ENCODE results near the gene SNX8. TPM values are rescaled to one million over a fixed set of nuclear protein-coding genes. Genes with fewer than 3 reads are reported as not detected.
A peak's percentile ranks its signal among the peaks of the same experiment; 100 is the strongest.

Gene SNX8
- total and polyA plus RNA-seq, 2 experiments from 2014 or later = 6.3 to 12.8 TPM

DNA sequence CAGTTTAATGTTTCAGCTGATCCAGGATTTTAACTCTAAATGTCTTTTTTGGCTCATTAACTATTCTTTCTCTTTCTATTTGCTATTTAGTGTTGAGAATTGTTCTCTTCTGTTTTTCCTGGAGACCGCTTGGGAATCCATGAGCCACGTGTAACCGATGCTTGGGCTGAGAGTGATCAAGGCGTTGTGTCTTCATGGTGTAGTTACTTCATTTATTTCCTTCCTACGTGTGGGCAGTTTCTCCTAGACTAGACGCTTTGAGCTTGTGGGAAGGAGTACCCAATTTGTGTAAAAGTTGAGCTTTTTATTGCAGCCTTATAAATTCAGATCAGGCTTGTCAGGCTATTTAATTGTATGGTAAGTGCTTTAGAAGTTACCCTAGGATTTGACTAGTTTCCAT lies 43.3 kb upstream of the SNX8 start:
- no peaks in the 10 kb centered on the region for H3K9me3 ChIP-seq (ENCODE audit: low read depth)
- H3K4me3 ChIP-seq = no peak overlapping the region
- peaks cover 21% of the 10 kb centered on the region for H3K36me3 ChIP-seq
- no peaks in the 10 kb centered on the region for H3K27me3 ChIP-seq
- no peak for DNase-seq (ENCODE audit: low read depth in 1 of 2, low spot score in 1 of 2)
- no peak overlapping the region for H3K27ac ChIP-seq
- TF ChIP-seq, protein P1, sequence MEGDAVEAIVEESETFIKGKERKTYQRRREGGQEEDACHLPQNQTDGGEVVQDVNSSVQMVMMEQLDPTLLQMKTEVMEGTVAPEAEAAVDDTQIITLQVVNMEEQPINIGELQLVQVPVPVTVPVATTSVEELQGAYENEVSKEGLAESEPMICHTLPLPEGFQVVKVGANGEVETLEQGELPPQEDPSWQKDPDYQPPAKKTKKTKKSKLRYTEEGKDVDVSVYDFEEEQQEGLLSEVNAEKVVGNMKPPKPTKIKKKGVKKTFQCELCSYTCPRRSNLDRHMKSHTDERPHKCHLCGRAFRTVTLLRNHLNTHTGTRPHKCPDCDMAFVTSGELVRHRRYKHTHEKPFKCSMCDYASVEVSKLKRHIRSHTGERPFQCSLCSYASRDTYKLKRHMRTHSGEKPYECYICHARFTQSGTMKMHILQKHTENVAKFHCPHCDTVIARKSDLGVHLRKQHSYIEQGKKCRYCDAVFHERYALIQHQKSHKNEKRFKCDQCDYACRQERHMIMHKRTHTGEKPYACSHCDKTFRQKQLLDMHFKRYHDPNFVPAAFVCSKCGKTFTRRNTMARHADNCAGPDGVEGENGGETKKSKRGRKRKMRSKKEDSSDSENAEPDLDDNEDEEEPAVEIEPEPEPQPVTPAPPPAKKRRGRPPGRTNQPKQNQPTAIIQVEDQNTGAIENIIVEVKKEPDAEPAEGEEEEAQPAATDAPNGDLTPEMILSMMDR (IDR thresholded peaks at IDR 0.05; ENCODE audit: low read depth, low read length) = no peak
- peaks cover 14% of the 10 kb centered on the region for H3K4me1 ChIP-seq (ENCODE audit: low read depth)

DNA sequence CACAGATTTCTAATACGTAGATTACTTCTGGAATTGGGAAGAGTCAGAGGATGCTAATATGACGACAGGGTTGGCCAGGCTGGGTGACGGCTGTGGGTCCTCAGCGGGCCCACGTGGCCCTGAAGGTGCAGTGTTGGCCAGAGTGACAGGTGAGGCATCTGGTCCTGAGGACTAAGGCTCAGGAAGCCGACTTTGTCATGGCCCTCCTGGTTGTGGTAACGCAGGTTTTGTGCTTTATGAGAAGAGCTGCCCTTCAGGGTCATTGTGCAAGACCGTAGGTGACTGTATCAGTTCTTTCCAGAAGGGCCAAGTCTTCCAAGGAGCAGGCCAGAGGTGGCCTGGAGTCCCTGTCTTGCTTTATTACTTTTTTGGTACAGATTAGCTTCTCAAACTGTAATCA lies 42.9 kb upstream of the SNX8 start:
- H3K27ac ChIP-seq = no peak overlapping the region
- DNase-seq (ENCODE audit: low read depth in 1 of 2, low spot score in 1 of 2) = no peak

DNA sequence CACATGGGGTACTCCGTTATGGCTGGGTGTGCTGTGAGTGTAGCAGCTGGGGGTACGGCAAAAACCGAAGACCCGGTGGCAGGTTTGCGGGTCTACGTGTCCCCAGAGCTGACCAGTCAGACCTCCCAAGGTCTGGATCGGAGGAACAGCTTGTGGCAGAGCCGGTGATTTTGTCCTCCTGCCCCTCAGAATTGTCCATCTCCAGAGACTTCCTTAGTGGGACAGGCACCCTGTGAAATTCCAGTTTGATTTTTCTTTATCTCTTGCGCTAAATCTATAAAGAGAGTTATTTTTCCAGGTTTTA lies 41.4 kb upstream of the SNX8 start:
- peak overlapping the region; percentile 97 for H3K4me3 ChIP-seq
- peaks cover 14% of the 10 kb centered on the region for H3K4me1 ChIP-seq (ENCODE audit: low read depth)
- TF ChIP-seq, protein P1 (IDR thresholded peaks at IDR 0.05; ENCODE audit: low read depth, low read length) = no peak
- DNase-seq (ENCODE audit: low read depth in 1 of 2, low spot score in 1 of 2) = peak in 1 of 2 donors; percentile 6
- no peaks in the 10 kb centered on the region for H3K27me3 ChIP-seq
- H3K27ac ChIP-seq = peak overlapping the region; percentile 100
- H3K9me3 ChIP-seq (ENCODE audit: low read depth) = no peaks in the 10 kb centered on the region
- H3K36me3 ChIP-seq = peaks cover 8% of the 10 kb centered on the region

More for the DNA sequence above, 42.9 kb upstream of the SNX8 start:
- Histone ChIP-seq H3K4me3 (no peak overlapping the region), H3K4me1 (ENCODE audit: low read depth) (peaks cover 14% of the 10 kb centered on the region), H3K9me3 (ENCODE audit: low read depth) (no peaks in the 10 kb centered on the region), H3K36me3 (peaks cover 17% of the 10 kb centered on the region), H3K27me3 (no peaks in the 10 kb centered on the region)
- TF ChIP-seq, protein P1 (IDR thresholded peaks at IDR 0.05; ENCODE audit: low read depth, low read length) = no peak

DNA sequence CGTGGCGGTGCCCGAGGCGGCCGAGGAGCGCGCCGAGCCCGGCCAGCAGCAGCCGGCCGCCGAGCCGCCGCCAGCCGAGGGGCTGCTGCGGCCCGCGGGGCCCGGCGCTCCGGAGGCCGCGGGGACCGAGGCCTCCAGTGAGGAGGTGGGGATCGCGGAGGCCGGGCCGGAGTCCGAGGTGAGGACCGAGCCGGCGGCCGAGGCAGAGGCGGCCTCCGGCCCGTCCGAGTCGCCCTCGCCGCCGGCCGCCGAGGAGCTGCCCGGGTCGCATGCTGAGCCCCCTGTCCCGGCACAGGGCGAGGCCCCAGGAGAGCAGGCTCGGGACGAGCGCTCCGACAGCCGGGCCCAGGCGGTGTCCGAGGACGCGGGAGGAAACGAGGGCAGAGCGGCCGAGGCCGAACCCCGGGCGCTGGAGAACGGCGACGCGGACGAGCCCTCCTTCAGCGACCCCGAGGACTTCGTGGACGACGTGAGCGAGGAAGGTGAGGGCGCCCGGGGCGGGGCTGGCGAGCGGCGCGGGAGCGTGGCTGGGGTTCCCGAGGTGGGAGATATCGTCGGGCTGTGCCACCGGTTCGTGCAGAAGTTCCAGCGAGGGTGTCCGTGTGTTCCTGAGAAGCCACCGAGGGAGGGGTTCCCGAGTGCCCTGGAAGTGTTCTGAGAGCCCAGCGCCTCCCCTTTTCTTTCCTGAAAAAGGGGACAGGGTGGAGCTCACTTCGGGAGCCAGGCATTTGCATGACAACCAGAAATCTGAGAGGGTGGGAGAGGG lies 40.9 kb upstream of the SNX8 start:
- TF ChIP-seq, protein P1 (IDR thresholded peaks at IDR 0.05; ENCODE audit: low read depth, low read length) = no peak

DNA sequence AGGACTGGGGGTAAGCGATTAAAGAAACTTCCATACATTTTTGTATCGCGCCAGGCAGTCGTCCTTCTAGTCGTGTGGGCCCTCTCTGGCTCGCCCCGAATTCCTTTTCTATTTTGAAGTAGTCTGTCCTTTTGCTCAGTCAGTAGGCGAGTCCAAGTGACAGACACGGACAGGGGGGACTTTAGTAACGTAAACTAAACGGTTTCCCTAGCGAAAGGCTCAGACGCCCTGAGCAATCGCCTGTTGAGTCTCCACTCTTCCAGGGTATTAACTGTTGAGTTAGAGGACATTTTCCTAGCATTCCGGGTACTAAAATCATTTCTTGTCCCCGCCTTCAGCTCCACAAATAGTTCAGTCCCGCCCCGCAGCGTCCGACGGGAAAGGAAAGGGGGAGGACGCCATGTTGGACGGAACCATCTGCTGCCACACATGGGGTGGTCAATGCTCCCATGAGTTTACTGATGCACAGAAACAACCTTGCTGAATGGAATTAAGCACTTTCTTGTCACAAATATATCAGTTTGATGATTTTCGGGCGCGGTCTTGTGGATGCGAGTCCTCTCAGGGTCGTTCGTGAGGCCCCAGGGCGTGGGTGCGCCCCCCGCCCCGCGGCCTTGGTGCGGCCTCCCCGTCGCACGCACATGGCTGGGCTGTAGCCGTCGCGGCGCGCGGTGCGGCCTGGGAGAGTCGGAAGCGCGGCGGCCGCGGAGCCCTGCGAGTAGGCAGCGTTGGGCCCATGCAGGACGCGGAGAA lies 40.1 kb upstream of the SNX8 start, which contains the start of gene EIF3B:
TSS of gene EIF3B (plus strand) at position 642 of the 753 bp plus-strand sequence. CDS start at position 737, 95 bp downstream.
- peak within 1 kb of the TSS; percentile 97 for H3K4me3 ChIP-seq
- peaks cover 5% of the 10 kb centered on the region for H3K36me3 ChIP-seq
- peak; percentile 94 to 97 for DNase-seq (ENCODE audit: low read depth in 1 of 2, low spot score in 1 of 2)

More for the DNA sequence above, 40.9 kb upstream of the SNX8 start:
- peak overlapping the region; percentile 100 for H3K27ac ChIP-seq
- H3K27me3 ChIP-seq = no peaks in the 10 kb centered on the region
- peak overlapping the region; percentile 97 for H3K4me3 ChIP-seq
- H3K9me3 ChIP-seq (ENCODE audit: low read depth) = no peaks in the 10 kb centered on the region
- DNase-seq (ENCODE audit: low read depth in 1 of 2, low spot score in 1 of 2) = peak; percentile 10 to 23
- peaks cover 5% of the 10 kb centered on the region for H3K36me3 ChIP-seq
- H3K4me1 ChIP-seq (ENCODE audit: low read depth) = peaks cover 14% of the 10 kb centered on the region

More for the DNA sequence above, 40.1 kb upstream of the SNX8 start, which contains the start of gene EIF3B:
- peak within 1 kb of the TSS; percentile 100 for H3K27ac ChIP-seq
- H3K9me3 ChIP-seq (ENCODE audit: low read depth) = no peaks in the 10 kb centered on the region
- peaks cover 12% of the 10 kb centered on the region for H3K4me1 ChIP-seq (ENCODE audit: low read depth)
- H3K27me3 ChIP-seq = no peaks in the 10 kb centered on the region
- TF ChIP-seq, protein P1 (IDR thresholded peaks at IDR 0.05; ENCODE audit: low read depth, low read length) = no peak

Measured in cardiac muscle cell (in vitro differentiated cells and primary cell).